ENCODE measurements around the gene ZNF169.
"Not testable (repeated sequence)": the region's sequence is repeated elsewhere in the genome, so short reads cannot be mapped to it uniquely, and the experiment has no call there.

Gene ZNF169

GRCh38 chr9:94287877-94288513 is 28.9 kb downstream of the ZNF169 start:
- no peak for DNase-seq (ENCODE audit: low spot score)

- no peak for DNase-seq (ENCODE audit: low spot score)
Observed at GRCh38 chr9:94289691-94290090, 30.6 kb downstream of the ZNF169 start.

- no peak for DNase-seq (ENCODE audit: low spot score)
Observed at GRCh38 chr9:94298949-94299599, 40.0 kb downstream of the ZNF169 start.

GRCh38 chr9:94300470-94301301 is 41.6 kb downstream of the ZNF169 start:
- no peak for DNase-seq (ENCODE audit: low spot score)

- no peak for DNase-seq (ENCODE audit: low spot score)
Observed at GRCh38 chr9:94301583-94301982, 42.5 kb downstream of the ZNF169 start.

- no peak for DNase-seq (ENCODE audit: low spot score)
Observed at GRCh38 chr9:94302426-94302825, 43.3 kb downstream of the ZNF169 start.

GRCh38 chr9:94303321-94303720 is 44.2 kb downstream of the ZNF169 start:
- DNase-seq (ENCODE audit: low spot score), result no peak

GRCh38 chr9:94315034-94315984 is 56.2 kb downstream of the ZNF169 start:
- not testable (repeated sequence) for DNase-seq (ENCODE audit: low spot score)

- not testable (repeated sequence) for DNase-seq (ENCODE audit: low spot score)
Observed at GRCh38 chr9:94316236-94316635, 57.1 kb downstream of the ZNF169 start.

- not testable (repeated sequence) for DNase-seq (ENCODE audit: low spot score)
Observed at GRCh38 chr9:94317949-94318657, 59.0 kb downstream of the ZNF169 start.

- DNase-seq (ENCODE audit: low spot score), result not testable (repeated sequence)
Observed at GRCh38 chr9:94322342-94322940, 63.3 kb downstream of the ZNF169 start.

GRCh38 chr9:94323153-94323798 is 64.2 kb downstream of the ZNF169 start:
- not testable (repeated sequence) for DNase-seq (ENCODE audit: low spot score)

- not testable (repeated sequence) for DNase-seq (ENCODE audit: low spot score)
Observed at GRCh38 chr9:94325583-94325982, 66.5 kb downstream of the ZNF169 start.

GRCh38 chr9:94328544-94328943 is 69.4 kb downstream of the ZNF169 start, which contains the start of gene NUTM2F:
Gene NUTM2F, minus strand, starts transcription at chr9:94328644. Its CDS starts 21 bp downstream, at chr9:94328623.
- DNase-seq (ENCODE audit: low spot score), result not testable (repeated sequence)

GRCh38 chr9:94336445-94336844 is 77.3 kb downstream of the ZNF169 start:
- not testable (repeated sequence) for DNase-seq (ENCODE audit: low spot score)

- DNase-seq (ENCODE audit: low spot score), result not testable (repeated sequence)
Observed at GRCh38 chr9:94338723-94339122, 79.6 kb downstream of the ZNF169 start.

- not testable (repeated sequence) for DNase-seq (ENCODE audit: low spot score)
Observed at GRCh38 chr9:94339657-94340056, 80.6 kb downstream of the ZNF169 start.

GRCh38 chr9:94340750-94341149 is 81.7 kb downstream of the ZNF169 start:
- not testable (repeated sequence) for DNase-seq (ENCODE audit: low spot score)

GRCh38 chr9:94341703-94342102 is 82.6 kb downstream of the ZNF169 start:
- DNase-seq (ENCODE audit: low spot score), result not testable (repeated sequence)

- not testable (repeated sequence) for DNase-seq (ENCODE audit: low spot score)
Observed at GRCh38 chr9:94347451-94347850, 88.4 kb downstream of the ZNF169 start.
